ENCODE measurements around the gene GUK1.
"Not testable (repeated sequence)": the region's sequence is repeated elsewhere in the genome, so short reads cannot be mapped to it uniquely, and the experiment has no call there.

Gene GUK1

DNA sequence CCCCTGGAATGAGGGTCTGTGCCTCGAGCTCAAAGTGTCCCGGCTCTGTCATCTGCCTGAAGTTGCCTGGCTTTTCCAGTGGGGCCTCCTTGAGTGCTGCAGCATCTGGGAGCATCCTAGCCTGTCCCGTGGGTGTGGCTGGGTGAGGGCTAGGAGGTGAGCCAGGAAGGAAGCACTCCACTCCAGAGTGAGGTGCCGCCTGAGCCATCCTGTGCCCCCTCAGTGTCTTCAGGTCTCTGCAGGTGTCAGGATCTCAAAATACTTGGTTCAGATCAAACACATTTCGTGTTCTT, 37.0 kb downstream of the GUK1 start:
- DNase-seq (ENCODE audit: low read depth), result no peak

DNA sequence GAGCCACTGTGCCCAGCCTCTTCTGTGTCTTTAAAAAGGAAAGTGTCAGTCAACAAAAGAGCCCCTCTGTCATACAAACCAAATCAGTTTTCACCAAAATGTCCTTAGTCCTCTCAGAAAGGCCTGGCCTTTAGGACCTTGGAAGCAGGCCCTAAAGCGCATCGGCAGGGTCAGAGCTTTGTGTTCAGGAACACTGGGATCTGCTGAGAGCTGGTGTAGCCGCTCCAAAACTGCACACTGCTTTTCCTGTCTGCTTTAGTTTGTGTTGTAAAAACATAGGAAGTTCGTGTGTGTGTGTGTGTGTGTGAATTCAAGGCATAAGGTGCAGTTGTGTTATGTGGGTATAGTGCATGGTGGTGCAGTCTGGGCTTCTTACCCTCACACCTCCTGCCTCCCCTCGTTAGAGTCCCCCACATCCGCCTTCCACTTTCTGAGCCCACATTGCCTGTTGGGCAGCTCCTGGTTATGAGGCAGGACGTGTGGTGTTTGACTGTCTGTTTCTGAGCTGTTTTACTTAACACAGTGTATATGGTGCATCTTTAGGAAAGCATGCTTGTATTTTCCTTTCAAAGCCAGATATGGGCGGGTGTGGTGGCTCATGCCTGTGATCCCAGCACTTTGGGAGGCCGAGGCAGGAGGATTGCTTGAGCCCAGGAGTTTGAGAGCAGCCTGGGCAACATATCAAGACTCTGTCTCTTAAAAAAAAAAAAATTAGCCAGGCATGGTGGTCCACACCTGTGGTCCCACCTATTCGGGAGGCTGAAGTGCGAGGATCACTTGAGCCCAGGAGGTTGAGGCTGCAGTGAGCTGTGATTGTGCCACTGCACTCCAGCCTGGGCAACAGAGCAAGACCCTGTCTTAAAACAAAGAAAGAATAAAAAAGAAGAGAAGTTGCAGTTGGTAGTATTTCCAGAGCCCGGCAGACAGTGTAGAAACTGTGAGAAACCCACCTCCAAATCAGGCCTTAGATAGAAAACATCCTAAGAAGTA, 37.9 kb downstream of the GUK1 start:
- DNase-seq (ENCODE audit: low read depth), result no peak

DNA sequence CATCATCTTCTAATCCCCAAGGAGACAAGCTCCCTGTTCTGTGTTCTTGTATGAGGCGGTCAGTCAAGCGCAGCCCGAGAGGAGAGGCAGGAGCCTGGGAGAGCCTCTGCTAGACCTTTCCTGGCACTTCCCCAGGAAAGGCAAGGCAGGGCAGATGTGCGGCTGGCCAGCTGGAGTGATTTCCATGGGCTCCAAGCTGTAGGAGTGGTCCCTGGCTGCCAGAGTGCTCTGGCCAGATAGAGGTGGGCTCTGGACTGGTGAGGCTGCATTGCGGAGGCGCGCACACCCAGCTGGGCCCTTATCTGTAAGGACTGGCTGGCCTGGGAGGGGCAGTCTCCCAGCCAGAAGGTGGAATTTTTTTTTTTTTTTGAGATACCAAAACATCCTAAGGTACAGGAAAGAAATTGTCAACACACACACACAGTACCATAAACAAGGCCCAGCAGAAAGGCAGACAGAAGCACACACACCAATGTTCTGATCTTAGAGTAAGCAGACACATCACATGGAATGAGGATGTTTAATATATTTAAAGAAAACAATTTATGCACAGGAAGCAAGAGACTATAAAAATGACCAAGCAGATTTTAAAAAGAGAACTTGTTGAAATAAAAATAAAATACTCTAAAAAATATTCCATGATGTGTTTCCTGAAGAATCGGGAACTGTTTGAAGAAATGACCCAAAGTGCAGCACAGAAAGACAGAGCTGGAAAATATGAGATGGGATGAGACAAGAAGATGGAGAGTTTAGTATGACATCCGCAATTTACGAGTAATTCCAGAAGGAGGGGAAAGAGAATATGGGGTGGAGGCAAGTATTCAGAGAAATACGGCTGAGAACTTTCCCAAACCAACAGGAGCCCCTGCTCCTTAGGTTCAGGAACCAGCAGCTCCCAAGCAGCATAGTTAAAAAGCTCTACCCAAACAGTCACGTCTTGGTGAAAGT, 38.9 kb downstream of the GUK1 start:
- no peak for DNase-seq (ENCODE audit: low read depth)

DNA sequence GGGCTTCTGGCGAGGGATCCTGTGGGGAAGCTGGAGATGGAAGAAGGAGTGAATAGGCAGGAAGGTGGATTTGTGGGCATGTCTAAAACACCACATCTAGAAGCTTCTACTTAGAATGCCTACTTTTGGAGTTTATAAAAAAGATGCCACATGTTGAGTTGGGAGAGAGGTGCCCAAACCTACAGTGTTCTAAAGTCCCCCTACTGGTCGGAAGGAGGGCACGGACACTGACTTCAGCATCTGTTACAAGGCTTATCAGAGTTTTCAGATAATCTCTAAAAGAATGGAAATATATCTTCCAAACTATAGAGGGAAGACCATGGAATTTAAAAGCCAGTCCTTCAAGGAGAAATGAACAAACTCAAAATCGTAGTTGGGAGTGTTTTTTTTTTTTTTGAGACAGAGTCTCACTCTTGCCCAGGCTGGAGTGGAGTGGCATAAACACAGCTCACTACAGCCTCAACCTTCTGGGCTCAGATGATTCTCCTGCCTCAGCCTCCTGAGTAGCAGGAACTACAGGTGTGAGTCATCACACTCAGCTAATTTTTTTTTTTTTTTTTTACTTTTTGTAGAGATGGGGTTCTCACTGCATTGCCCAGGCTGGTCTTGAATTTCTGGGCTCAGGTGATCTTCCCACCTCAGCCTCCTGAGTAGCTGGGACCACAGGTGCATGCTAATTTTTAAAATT, 40.3 kb downstream of the GUK1 start:
- no peak for DNase-seq (ENCODE audit: low read depth)

DNA sequence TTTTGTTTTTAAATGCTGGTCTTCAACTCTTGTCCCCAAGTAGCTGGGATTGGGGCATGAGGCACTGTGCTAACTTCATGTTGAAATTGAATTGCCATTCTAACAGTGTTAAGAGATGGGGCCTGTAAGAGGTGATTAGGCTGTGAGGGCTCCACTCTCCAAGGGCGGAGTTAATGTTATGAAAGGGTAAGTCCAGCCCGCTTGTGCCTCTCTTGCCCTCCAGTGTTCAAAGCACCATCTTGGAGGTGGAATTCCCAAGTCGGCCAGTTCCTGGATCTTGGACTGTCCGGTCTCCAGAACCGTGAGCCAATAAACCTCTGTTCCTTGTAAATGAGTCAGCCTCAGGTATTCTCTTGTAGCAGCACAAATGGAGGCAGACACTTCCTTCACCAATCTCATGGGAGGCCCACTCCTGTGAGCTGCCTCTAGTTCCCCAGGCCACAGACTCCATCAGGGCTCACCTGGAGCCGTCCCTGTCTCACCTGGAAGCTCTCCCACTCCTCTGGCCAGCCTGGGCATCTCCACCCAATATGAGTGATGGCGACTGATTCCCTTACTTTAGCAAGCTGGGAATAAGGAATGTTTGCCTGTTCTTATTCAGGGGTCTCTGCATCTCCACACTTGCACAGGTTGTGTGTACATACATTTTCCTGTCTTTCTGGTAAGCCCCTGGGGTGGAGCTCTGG, 41.0 kb downstream of the GUK1 start:
- DNase-seq (ENCODE audit: low read depth), result no peak

DNA sequence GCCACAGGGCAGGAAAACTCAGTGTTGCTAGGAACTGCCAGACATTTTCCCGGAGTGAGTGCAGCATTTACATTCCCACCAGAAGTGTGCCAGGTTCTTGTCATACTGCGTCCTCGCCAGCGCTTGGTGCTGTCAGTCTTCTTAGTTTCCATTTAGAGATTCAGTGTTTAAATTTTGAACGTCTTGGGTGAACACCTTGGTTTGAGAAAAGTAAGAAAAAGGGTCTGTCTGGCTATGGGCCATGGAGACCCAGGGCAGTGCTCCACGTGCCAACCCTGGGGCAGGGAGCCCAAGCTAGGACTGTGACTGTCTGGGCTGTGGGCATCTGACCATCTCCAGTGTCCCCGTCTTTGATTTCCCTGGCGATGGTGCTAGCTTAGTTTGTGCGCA, 41.6 kb downstream of the GUK1 start:
- DNase-seq (ENCODE audit: low read depth), result no peak

DNA sequence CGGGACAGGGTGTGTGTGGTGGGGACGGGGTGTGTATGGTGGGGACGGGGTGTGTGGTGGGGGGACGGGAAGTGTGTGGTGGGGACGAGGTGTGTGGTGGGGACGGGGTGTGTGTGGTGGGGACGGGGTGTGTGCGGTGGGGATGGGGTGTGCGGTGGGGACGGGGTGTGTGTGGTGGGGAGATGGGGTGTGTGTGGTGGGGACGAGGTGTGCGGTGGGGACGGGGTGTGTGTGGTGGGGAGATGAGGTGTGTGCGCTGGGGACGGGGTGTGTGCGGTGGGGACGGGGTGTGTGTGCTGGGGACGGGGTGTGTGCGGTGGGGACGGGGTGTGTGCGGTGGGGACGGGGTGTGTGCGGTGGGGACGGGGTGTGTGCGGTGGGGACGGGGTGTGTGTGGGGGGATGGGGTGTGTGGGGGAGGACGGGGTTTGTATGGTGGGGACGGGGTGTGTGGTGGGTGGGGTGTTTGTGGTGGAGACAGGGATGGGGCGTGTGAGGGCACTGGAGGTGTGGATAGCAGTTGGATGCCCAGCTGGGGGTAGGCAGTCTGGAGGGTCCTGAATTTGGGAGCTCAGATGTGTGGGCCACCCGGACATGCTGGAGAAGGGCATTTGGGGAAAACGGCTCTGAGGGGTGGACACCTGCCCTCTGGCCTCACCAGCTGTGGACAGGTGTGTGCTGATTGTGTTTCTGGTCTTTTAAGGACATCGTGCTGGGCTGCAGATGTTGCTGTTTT, 42.4 kb downstream of the GUK1 start:
- no peak for DNase-seq (ENCODE audit: low read depth)

DNA sequence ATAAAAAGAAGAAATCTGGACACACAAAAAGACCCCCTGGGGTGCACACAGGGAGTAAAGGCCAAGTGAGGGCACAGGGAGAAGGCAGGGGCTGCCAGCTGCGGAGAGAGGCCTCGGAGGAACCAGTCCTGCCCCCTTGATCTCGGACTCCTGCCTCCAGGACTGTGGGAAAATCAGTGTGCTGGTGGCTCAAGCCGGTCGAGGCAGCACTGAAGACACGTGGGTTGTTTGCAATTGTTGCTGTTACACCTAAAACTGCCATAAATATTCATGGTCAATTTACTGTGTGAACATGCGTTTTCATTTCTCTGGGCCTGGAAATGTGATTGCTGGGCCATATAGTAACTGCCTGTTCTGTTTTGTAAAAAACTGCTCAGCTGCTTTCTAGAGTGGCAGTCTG, 44.1 kb downstream of the GUK1 start:
- DNase-seq (ENCODE audit: low read depth), result no peak

DNA sequence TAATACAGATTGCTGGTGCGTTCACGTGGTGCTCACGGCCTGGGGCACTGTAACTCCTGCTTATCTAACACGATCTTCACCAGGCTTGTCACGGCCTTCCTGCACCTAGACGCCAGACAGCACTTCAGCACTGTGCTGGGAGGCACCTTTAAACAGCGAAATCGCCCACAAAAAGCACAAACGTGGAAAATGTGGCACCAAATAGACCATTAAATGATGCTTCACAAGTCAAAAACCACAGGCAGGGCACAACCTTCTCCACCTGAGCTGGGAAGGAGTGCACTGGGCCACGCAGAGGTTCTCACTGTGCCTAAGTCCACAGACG, 45.5 kb downstream of the GUK1 start:
- peak; percentile 48 for DNase-seq (ENCODE audit: low read depth)

DNA sequence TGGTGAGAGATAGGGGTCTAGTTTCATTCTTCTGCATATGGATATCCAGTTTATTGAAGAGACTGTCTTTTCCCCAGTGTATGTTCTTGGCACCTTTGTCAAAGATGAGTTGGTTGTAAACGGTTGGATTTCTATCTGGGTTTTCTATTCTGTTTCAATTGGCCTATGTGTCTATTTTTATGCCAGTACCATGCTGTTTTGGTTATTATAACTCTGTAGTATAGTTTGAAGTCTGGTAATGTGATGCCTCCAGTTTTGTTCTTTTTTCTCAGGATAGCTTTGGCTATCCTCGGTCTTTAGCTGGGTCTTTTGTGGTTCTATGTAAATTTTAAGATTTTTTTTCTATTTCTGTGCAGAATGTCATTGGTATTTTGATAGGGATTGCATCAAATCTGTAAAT, 48.2 kb downstream of the GUK1 start:
- not testable (repeated sequence) for DNase-seq (ENCODE audit: low read depth)

DNA sequence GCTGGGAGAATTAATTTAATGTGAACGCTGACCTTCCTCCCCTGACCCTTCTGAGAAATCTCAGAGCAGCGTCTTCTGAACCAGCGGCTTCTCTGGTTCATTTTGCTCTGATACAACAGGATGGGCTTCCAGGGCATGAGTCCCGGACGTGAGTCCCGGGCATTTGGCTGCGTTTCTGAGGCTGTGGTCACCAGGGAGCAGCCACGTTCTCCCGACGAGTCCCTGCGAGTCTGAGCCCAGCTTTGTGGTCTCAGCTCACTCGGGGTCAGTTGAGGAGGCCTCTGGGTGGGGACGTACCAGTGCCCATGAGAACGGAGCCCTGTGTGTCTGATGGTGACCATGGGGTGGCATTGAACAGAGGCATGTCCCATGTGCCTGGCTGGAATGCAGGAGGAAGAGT, 50.1 kb downstream of the GUK1 start:
- no peak for DNase-seq (ENCODE audit: low read depth)

DNA sequence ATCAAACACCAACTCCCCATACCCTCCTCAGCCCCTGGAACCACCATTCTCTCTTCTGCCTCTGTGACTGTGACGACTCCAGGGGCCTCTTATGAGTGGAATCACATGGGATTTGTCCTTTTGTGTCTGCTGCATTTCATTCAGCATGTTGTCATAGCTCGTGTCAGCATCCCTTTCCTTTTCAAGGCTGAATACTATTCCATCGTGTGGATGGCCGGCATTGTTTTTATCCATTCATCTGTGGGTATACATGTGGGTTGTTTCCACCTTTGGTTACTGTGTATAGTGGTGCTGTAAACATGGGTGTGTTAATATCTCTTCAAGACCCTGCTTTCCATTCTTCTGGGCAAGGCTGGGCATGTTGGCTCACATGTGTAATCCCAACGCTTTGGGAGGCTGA, 50.7 kb downstream of the GUK1 start:
- DNase-seq (ENCODE audit: low read depth), result no peak

DNA sequence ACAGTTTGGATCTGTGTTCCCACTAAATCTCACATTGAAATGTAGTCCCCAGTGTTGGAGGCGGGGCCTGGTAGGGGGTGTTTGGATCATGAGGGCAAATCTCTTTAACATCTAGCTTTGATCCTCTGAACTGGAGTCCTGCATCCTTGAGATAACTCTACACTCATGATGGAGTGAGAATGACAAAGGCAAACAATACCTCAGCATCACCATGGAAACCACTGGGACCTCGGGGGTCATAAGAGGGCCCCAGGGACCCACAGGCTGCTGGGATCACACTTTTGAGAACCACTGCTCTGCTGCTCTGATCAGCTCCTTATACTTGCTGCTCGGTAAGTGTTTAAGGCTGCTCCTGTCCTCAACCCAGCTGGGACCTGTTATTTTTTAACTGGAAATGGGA, 54.4 kb downstream of the GUK1 start:
- DNase-seq (ENCODE audit: low read depth), result no peak

DNA sequence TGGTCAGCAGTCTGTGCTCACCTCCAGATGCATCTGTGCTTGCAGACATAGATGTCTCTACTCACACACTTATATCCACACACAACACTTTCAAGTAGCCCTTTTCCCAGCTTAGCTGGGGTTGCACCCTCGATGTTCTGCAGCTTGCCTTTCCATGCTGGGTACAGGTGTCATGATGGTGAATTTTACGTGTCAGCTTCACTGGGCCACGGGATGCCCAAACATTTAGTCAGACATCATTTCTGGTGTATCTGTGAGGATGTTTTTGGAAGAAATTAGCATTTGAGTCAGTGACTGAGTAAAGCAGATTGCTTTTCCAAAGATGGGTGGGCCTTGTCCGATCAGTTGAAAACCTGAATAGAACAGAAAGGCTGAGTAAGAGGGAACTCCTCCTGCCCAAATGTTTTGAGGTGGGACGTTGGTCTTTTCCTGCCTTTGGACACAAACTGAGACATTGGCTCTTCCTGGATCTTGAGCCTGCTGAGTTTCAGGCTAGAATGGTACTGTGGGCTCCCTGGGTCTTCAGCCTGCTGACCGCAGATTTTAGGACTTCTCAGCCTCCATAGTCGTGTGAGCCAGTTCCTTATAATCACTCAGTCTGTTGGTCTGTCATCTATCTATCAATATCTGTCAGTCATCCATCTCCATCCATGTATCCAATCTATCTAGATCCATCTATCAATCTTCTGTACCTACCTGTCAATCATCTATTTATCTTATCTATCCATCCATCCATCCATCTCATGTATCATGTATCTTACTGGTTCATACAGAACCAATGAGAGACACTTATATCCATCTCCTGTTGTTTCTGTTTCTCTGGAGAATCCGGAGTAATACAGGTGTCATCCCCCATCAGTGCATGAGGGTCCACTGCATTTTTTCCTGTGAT, 55.1 kb downstream of the GUK1 start:
- DNase-seq (ENCODE audit: low read depth), result no peak

DNA sequence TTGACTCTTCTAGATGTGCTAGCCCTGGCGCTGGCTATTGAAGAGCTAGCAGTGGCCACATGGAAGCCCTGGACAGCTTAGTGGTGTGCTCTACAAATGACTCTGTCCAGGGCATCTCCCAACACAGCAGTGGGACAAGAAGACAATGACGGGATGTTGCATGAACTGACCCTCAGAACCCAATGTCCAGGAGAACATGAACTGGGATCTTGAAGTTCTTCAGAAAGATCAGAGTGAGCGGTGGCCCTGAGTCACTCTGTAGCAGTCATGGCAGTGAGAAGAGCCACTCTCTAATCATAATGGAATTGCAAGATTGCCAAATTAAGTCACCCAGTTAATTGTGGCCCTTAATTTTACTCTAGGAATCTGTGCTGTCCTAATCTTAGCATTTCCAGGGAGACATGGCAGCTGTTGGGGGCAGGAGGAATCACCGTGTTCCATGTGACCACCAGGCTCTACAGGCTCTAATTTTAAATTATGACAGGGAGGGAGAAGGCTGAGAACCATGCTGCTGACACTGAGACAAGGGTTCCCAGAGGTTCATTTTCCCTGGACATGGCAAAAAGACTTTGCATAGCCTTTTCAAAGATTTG, 57.6 kb downstream of the GUK1 start:
- no peak for DNase-seq (ENCODE audit: low read depth)

All from T follicular helper cell (primary cell).